ENCODE results near the gene SUFU.

DNA sequence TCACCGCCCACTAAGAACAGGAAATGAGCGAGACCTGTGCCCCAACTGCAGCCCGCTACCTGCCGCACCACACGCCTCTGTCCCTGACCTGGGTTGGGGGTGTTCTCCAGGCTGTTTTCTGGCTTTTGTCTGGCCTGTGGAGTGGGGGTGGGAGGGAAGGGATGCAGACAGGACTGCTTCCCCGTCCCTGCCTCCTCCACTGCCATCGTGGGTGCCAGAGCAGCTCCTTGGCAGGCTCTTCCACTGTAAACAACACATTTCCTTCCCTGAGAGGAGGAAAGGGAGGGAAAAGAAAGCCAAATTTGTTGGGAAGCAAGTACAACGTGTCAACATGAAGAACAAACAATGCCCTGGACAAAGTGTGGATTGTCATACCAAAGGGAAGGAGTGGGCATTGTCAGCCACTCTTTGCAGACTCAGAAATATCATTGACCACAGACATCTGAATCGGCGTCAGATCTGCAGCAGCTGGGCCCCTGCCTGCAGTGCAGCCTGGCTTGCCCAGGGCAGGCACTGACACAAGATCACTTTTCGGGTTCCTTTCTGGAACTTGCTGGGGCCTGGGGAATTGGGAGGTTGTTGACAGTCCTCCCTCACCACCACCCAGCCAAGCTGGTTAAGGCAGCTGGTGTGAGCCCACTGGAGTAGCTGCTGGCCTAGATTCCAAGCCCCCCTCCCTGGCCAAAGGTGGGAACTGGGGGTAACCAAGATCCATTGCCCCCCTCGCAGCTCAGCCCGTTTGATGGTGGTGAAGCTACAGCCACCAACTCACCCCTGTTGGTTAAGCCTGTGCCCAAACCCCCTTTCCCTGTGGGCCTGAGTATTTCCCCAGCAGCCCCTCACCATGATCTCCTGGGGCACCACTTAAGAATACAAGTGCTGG is 117.9 kb downstream of the SUFU start:
- TF ChIP-seq CTCF (IDR thresholded peaks at IDR 0.05; ENCODE audit: poor library complexity) (no peak), EZH2phosphoT487 (IDR thresholded peaks at IDR 0.05; ENCODE audit: low read depth, severe bottlenecking, unreplicated experiment) (no peak), EZH2 (IDR thresholded peaks at IDR 0.05; ENCODE audit: borderline replicate concordance) (no peak)
